ENCODE measurements around the gene OR2AK2.

DNA sequence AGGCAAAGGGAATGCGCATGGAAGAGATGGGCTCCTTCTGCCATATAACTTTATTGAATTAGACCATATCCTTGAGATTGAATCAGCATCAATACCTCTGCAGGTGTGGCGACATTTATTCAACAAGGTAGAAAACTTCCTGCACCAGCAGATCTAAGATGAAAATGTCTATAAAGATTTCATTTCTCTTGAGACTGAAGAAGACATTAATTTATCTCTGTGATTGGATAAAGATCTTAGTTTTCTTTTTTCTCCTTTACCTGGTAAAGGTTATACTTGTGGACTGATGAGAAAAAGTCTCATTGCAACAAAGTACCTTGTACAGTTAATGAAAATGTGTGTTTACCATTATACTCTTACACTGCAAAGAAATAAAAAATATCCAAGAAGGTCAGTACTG lies 45.1 kb upstream of the OR2AK2 start, which contains the start of gene OR2T8:
- TF ChIP-seq, protein P1, sequence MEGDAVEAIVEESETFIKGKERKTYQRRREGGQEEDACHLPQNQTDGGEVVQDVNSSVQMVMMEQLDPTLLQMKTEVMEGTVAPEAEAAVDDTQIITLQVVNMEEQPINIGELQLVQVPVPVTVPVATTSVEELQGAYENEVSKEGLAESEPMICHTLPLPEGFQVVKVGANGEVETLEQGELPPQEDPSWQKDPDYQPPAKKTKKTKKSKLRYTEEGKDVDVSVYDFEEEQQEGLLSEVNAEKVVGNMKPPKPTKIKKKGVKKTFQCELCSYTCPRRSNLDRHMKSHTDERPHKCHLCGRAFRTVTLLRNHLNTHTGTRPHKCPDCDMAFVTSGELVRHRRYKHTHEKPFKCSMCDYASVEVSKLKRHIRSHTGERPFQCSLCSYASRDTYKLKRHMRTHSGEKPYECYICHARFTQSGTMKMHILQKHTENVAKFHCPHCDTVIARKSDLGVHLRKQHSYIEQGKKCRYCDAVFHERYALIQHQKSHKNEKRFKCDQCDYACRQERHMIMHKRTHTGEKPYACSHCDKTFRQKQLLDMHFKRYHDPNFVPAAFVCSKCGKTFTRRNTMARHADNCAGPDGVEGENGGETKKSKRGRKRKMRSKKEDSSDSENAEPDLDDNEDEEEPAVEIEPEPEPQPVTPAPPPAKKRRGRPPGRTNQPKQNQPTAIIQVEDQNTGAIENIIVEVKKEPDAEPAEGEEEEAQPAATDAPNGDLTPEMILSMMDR (IDR thresholded peaks at IDR 0.05 in 4 of 5, conservative IDR thresholded peaks at IDR 0.05 in 1 of 5), result no peak
- TF ChIP-seq POLR2A (IDR thresholded peaks at IDR 0.05), result no peak
